Kidney glomerular epithelial cell (primary cell): ENCODE measurements around the gene ANGPTL2.
"Not testable (repeated sequence)": the region's sequence is repeated elsewhere in the genome, so short reads cannot be mapped to it uniquely, and the experiment has no call there.

Experiments used
- DNase-seq: peaks from one replicate; lab custom pipeline; 2025; lab: John Stamatoyannopoulos, UW

The ANGPTL2 gene

DNA sequence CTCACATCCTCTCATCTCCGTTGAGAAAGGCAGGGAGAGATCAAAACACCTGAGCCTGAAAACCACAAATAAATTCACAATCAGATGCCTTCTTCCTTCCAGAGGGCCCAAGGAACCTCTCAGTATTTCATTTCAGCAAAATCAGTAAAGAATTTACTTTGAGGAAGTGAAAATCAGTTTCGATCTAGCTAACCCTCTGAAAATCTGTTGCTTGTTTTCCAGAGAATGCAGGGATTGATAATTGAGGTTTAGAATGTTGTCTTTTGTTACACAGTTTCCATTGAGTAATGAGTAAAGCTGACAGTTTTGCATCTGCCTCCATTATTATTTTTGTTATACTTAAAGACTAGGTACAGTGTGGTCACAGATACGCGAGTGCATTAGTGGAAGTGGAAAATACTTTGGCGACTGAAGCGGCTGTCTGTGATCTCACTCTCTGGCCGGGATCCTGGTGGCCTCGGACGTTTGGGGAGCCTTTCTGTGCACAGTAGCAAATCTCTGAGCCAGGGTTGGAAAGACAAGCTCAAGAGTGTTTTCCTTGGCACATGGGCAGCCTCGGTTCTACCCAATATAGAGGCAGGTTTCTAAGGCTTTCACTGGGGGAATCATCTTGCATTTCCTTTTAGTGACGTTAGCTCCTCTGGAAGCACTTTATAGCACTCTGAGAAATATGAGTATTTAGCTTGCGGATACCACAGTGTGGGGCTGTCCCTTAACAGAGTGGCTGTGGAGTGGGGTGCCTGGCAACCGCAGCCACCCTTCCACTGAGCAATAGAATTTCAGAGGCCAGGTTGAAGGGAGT lies 32.2 kb upstream of the ANGPTL2 start:
- no peak for DNase-seq

DNA sequence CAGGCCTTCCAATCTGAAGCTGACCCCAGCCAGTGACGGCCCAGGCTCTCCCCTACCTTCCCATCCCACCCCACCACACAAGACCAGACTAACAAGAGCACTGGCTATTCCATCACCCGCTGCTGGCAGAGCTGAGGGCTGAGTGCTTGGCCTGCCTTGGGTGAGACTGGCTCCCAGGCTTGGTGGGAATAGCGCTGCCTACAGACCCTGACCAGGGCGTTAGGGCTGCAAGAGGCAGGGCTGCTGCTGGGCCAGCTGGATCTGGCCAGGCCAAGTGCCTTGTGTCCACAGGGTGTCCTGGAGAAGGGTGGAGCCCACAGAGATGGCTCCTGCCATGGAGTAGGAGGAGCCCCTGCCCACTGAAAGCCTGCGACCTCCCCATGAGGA lies 31.6 kb upstream of the ANGPTL2 start:
- no peak for DNase-seq

DNA sequence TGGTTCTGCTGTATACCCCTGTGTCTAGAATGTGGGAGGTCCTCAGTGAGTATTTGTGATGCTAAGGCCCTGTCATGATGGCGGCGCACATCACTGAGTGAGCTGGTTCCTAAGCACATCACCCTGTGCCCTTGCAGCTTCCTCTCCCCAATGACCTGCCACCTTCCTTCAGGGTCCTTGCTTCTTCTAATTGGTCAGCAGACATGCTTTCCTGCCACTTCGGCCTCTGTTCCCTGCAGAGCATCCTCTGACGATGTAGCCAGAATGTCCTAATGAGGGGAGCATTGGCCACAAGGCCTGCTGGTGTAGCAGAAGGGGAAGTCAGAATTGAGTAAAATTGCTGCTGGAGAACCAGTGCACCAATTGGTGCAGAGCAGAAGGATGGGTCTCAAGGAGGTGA lies 31.1 kb upstream of the ANGPTL2 start:
- no peak for DNase-seq

DNA sequence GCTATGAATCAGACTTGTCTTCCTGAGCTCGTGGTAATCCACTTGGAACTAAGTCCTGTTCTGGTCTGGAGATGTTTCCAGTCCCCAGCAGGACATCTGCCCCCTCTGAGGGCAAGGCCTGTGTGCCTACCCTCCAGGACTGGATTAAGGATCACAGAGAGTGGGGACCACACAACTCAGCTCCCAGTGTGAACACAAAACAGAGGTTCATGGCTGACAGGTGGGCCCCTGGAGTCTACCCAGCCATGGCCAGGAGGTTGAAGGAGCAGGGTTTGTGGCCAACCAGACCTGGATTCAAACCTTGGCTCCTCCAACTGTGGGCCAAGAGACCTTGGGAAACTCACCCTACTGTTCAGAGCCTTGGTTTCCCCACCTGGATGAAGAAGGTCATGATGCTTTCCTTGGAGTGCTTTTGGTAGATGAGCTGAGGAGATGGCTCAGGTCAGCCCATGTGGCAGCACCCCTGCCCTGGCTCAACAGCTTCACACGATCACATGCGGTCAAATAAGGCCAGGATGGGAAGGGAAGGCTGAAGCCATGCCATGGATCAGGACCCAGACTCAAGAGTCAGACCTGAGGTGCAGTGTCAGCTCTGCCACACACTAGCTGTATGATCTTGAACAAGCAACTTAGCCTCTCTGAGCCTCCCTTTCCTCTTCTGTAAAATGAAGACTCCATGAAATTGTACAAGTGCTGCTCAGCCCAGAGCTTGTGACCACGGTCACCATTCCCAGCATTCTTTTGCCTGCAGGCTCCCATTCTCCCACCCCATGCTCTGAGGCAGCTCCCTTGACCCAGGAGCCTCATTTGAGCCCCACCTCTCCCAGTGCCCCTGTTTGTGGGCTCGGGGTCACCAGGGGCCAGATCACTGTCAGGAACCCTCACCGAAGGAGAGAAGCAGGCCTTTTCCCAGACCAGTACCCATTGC lies 27.3 kb upstream of the ANGPTL2 start:
- DNase-seq = no peak

DNA sequence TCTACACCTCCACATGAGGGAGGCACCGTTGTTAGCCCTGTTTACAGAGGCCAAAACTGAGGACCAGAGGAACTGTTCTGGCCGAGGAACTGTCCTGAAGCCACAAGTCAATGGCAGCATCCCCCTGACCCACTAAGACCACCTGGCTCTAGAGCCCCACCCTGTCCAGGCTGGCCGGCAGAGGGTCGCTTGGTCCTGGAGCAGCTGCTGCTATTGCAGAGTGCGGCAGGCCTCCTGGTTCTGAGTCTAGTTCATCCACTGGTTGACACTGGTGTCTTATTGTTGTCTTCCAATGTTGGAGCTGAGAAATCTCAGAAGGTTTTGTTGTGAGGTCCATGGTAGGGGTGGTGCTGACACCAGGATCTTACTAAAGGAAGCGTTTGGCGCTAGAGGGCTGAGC lies 26.6 kb upstream of the ANGPTL2 start:
- DNase-seq = no peak

- no peak for DNase-seq
These were observed 25.6 kb upstream of the ANGPTL2 start for GRCh38 chr9:127148014-127148413.

DNA sequence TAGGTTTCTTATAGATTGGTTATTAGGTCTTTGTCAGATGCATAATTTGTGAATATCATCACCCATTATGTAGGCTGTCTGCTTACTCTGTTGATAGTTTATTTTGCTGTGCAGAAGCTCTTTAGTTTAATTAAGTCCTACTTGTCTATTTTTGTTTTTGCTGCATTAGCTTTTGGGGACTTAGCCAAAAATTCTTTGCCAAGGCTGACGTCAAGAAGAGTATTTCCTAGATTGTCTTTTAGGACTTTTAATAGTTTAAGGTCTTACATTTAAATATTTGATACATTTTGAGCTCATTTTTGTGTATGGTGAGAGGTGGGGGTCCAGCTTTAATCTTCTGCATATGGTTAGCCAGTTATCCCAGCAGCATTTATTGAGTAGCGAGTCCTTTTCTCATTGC lies 24.8 kb upstream of the ANGPTL2 start:
- no peak for DNase-seq

DNA sequence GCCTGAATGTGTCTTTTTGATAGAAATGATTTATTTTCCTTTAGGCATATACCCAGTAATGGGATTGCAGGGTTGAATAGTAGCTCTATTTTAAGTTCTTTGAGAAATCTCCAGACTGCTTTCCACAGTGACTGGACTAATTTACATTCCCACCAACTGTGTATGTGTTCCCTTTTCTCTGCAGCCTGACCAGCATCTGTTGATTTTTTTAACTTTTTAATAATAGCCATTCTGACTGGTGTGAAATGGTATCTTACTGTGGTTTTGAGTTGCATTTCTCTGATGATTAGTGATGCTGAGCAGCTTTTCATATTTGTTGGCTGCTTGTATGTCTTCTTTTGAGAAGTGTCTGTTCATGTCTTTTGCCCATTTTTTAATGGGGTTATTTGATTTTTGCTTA lies 24.4 kb upstream of the ANGPTL2 start:
- not testable (repeated sequence) for DNase-seq

DNA sequence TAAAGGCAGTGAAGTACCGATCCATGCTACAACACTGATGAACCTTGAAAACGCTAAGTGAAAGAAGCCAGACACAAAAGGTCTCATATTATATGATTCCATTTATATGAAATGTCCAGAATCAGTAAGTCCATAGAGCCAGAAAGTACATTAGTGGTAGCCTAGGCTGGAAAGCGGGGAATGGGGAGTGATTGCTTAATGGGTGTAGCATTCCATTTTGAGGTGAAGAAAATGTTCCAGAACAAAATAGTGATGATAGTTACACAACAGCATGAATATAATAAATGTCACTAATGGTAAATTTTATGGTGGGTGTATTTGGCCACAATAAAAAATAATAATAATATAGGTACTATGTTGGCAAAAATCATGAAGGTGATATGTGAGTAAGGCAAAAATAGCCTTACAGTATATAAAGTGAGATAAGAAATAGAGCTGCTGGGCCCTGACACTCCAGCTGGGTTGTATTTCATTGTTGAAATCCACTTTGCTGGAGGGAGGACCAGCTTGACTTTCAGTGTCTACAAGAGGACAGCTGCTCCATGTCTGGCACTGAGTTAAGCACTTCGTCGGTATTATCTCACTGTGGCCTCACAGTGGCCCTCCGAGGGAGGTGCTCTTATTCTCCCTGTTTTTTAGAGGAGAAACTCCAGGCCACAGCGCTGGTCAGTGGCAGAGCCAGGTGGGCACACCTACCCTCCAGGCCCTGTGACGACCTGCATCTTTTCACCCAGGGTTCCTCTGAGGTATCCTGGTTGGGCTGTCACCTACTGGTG lies 22.4 kb upstream of the ANGPTL2 start:
- no peak for DNase-seq

DNA sequence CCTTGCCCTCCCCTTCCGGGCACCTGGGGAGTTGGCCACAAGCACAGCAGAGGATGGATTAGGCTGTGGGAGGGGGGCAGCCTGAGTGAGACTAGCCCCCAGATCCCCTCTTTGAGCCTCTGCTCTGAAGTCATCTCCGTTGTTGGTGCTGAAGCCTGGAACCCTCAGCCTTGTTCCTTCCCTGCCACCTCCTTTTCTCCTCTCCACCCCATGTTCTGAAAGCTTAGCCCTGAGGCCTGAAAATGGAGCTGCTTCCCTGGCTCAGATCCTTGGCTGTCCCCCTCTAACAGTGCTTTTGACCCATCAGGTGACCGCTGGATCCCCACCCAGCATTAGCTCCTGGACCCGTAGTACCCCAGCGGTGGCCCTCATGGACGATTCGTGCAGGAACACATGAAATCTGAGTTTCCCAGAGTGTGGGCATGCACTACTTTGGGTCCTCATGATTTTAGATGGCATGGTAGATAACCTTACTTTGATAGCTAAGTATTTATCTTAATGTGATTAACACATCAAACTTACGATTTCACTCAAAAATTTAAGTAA lies 21.6 kb upstream of the ANGPTL2 start:
- DNase-seq = no peak

GRCh38 chr9:127142931-127143464 lies 20.6 kb upstream of the ANGPTL2 start:
- DNase-seq = no peak

- DNase-seq = no peak
These were observed 19.9 kb upstream of the ANGPTL2 start for GRCh38 chr9:127142291-127142690.

DNA sequence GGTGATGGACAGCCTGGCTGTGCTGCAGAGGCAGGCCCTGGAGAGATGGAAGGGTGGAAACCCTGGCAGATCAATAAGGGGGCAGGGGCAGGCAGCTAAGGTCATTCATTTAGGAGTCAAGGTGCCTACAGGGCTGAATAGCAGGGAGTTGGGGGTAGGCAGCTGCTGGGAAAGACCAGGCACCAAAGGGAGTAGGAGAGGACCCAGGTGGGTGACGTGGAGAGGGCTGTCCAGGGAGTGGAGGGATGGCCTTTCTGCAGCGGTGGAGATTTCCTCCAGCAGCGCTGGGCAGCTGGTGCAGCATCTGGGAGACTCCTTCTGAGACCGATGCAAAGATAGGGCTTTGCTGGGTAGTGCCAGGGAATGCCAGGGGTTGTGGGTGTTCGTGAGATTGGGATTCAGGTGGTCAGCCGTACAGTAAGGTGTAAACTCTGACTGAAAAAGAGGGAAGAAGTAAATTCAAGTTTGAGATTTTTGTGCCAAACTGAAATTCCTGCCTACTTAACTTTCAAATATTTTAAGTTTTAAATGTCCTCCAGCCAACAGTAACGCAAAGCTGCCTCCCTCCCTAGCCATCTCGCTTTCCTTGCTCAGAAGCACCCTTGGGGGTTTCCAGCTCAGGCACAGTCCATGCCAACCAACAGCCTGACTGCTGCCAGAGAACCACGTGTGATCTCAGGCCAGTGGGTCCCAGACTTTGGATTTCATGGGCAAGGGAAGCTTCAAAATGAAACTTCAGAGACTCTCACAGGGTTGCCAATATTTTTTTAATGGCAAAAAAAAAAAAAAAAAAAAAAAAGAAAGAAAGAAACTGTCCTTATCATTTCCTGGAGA lies 18.6 kb upstream of the ANGPTL2 start:
- no peak for DNase-seq

- no peak for DNase-seq
These were observed 17.7 kb upstream of the ANGPTL2 start for GRCh38 chr9:127140181-127140580.

GRCh38 chr9:127139775-127140174 lies 17.3 kb upstream of the ANGPTL2 start:
- DNase-seq = no peak

- no peak for DNase-seq
These were observed 16.8 kb upstream of the ANGPTL2 start for GRCh38 chr9:127139071-127139731.

- DNase-seq = no peak
These were observed 16.0 kb upstream of the ANGPTL2 start for GRCh38 chr9:127138444-127138843.

- no peak for DNase-seq
These were observed 15.4 kb upstream of the ANGPTL2 start for GRCh38 chr9:127137640-127138360.

DNA sequence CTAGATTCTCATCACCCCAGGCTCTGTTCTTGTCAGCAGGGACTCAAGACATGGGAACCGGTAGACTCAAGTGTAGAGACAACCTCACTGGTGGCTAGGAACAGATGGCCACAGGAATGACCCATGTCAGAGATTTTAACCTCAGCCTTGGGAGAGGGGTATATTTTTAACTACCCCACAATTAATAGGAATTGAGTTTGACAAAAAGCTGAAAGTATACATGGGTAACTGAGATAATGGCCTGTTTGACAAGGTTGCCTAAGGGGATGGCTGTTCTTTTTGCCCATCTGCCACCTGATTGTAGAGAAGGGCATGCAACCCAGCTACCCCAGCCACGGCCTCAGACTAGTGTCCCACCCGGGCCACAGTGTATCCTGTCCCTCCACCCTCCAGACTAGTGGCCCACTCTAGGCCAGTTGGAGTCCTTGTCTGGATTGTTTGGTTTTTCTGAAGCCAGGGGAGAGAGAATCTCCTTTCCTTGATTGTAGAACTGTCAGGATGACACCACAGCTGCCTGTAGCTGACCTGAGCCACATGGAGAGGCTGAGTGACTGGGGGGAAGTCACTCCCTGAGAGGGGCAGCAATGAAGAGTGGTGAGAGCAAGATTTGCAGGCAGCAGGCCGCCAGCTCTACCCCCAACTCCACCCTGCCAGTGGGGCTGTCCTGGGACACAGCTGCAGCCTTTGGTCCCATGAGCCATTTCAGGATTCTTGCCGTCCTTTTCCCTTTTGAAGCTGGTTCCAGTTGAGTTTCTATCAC lies 14.6 kb upstream of the ANGPTL2 start:
- DNase-seq = no peak
